Measurements from ENCODE around the gene PDZD8.

- TF ChIP-seq CTCF (IDR thresholded peaks at IDR 0.05) (no peak), POLR2AphosphoS5 (IDR thresholded peaks at IDR 0.05) (no peak), EP300 (IDR thresholded peaks at IDR 0.05) (no peak)
These were observed 90.3 kb downstream of the PDZD8 start for GRCh38 chr10:117284716-117285494.
